HL-60 (cell line): Measurements from ENCODE around the gene SLC12A3.
A peak's percentile ranks its signal among the peaks of the same experiment; 100 is the strongest.

ENCODE experiments used
- DNase-seq, 2 experiments: peaks; one replicate each; pipeline ENCODE4 v3.0.0-alpha.2; 2010 to 2020; ENCODE audit warnings: low read depth in 1 of 2, low spot score in 1 of 2
- H3K27ac ChIP-seq: fragments of 250-450 bp; sonication (Bioruptor Pico); replicated peaks from 2 replicates; pipeline ENCODE4 v1.5.1; 2020; ENCODE audit warnings: mild to moderate bottlenecking, moderate library complexity
- H3K27me3 ChIP-seq: fragments of 250-450 bp; sonication (Bioruptor Pico); 2 replicates; pipeline ENCODE4 v1.5.1; 2021; ENCODE audit warnings: mild to moderate bottlenecking, moderate library complexity; ENCODE audit not compliant: insufficient read depth, poor library complexity, severe bottlenecking
- H3K4me3 ChIP-seq: replicated peaks from 2 replicates; pipeline ENCODE4 v1.5.1; 2011; ENCODE audit warnings: mild to moderate bottlenecking, control low read depth, low read length; ENCODE audit not compliant: insufficient read depth
- GABPA ChIP-seq: IDR thresholded peaks from 2 replicates; pipeline ENCODE4 v1.6.1; 2012; ENCODE audit warnings: low read depth
- POLR2AphosphoS5 ChIP-seq: IDR thresholded peaks from 2 replicates; pipeline ENCODE4 v1.6.1; 2012; ENCODE audit warnings: low read depth
- SPI1 ChIP-seq: IDR thresholded peaks from 2 replicates; pipeline ENCODE4 v1.6.1; 2012; ENCODE audit warnings: low read depth, mild to moderate bottlenecking, borderline replicate concordance
- TF ChIP-seq, protein P1 (sequence below): IDR thresholded peaks from one replicate; pipeline ENCODE4 v1.5.1; 2011; ENCODE audit warnings: low read length, control low read depth, inconsistent platforms; ENCODE audit not compliant: insufficient read depth
- TF ChIP-seq, protein P2 (sequence below): IDR thresholded peaks from 2 replicates; pipeline ENCODE4 v1.6.1; 2012; ENCODE audit warnings: low read depth; ENCODE audit not compliant: insufficient replicate concordance

Gene SLC12A3

DNA sequence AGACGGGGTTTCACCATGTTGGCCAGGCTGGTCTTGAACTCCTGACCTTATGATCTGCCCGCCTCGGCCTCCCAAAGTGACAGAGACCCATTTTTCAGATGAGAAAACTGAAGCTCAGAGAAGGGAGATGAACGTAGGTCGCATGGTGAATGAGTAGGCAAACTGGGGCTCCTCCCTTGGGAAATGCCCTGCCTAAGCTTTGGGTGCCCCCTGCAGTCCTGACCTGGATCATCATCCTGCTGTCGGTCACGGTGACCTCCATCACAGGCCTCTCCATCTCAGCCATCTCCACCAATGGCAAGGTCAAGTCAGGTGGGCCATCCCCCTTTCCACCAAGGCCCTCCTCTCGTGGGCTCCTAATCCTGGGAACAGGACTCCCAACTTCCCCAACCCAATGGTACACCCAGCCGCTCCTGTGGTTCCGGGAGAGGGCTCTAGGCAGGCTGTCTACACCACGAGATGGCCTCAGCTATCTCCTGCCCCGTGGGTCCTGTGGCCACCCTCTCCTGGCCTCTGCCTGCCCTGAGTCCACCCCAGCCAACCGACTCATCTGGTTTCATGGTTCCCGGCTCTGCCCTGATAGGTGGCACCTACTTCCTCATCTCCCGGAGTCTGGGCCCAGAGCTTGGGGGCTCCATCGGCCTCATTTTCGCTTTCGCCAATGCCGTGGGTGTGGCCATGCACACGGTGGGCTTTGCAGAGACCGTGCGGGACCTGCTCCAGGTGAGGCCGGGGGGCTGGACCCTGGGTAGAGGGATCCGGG, 4.7 kb downstream of the SLC12A3 start:
- Histone ChIP-seq H3K27ac (no peak overlapping the region), H3K27me3 (no peaks in the 10 kb centered on the region), H3K4me3 (no peak overlapping the region)
- no peak for TF ChIP-seq POLR2AphosphoS5
- TF ChIP-seq, protein P1, sequence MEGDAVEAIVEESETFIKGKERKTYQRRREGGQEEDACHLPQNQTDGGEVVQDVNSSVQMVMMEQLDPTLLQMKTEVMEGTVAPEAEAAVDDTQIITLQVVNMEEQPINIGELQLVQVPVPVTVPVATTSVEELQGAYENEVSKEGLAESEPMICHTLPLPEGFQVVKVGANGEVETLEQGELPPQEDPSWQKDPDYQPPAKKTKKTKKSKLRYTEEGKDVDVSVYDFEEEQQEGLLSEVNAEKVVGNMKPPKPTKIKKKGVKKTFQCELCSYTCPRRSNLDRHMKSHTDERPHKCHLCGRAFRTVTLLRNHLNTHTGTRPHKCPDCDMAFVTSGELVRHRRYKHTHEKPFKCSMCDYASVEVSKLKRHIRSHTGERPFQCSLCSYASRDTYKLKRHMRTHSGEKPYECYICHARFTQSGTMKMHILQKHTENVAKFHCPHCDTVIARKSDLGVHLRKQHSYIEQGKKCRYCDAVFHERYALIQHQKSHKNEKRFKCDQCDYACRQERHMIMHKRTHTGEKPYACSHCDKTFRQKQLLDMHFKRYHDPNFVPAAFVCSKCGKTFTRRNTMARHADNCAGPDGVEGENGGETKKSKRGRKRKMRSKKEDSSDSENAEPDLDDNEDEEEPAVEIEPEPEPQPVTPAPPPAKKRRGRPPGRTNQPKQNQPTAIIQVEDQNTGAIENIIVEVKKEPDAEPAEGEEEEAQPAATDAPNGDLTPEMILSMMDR, result peak; percentile 28
- no peak for TF ChIP-seq SPI1
- no peak for TF ChIP-seq GABPA
- TF ChIP-seq, protein P2, sequence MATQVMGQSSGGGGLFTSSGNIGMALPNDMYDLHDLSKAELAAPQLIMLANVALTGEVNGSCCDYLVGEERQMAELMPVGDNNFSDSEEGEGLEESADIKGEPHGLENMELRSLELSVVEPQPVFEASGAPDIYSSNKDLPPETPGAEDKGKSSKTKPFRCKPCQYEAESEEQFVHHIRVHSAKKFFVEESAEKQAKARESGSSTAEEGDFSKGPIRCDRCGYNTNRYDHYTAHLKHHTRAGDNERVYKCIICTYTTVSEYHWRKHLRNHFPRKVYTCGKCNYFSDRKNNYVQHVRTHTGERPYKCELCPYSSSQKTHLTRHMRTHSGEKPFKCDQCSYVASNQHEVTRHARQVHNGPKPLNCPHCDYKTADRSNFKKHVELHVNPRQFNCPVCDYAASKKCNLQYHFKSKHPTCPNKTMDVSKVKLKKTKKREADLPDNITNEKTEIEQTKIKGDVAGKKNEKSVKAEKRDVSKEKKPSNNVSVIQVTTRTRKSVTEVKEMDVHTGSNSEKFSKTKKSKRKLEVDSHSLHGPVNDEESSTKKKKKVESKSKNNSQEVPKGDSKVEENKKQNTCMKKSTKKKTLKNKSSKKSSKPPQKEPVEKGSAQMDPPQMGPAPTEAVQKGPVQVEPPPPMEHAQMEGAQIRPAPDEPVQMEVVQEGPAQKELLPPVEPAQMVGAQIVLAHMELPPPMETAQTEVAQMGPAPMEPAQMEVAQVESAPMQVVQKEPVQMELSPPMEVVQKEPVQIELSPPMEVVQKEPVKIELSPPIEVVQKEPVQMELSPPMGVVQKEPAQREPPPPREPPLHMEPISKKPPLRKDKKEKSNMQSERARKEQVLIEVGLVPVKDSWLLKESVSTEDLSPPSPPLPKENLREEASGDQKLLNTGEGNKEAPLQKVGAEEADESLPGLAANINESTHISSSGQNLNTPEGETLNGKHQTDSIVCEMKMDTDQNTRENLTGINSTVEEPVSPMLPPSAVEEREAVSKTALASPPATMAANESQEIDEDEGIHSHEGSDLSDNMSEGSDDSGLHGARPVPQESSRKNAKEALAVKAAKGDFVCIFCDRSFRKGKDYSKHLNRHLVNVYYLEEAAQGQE, result no peak
- DNase-seq, result peak in 1 of 2 experiments; percentile 48

DNA sequence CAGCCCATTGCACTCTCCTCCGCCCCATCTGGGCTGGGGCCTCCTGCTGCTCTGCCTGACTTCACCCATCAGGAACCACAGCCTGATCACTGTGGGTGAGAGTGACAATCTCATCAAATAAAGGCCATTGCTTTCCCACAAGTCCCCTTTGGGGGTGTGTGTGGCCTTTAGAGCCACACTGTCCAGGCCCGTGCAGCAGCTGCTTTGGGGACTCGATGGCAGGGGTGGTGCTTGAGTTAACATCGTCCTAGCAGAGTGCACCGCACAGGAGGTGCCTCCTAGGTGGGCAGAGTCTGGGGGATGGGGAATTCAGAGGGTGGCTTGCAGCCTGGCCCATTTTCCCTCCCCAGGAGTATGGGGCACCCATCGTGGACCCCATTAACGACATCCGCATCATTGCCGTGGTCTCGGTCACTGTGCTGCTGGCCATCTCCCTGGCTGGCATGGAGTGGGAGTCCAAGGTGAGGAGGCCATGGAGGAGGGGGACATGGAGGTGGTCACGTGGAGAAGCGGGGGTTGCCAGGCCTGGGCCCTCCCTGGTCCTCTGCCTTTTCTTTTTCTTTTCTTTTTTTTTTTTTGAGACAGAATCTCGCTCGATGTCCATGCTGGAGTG, 5.4 kb downstream of the SLC12A3 start:
- TF ChIP-seq GABPA (no peak), POLR2AphosphoS5 (no peak), SPI1 (no peak)
- TF ChIP-seq, protein P1, result no peak
- TF ChIP-seq, protein P2, result no peak
- no peak overlapping the region for H3K4me3 ChIP-seq
- DNase-seq, result no peak
- H3K27ac ChIP-seq, result no peak overlapping the region
- no peaks in the 10 kb centered on the region for H3K27me3 ChIP-seq

DNA sequence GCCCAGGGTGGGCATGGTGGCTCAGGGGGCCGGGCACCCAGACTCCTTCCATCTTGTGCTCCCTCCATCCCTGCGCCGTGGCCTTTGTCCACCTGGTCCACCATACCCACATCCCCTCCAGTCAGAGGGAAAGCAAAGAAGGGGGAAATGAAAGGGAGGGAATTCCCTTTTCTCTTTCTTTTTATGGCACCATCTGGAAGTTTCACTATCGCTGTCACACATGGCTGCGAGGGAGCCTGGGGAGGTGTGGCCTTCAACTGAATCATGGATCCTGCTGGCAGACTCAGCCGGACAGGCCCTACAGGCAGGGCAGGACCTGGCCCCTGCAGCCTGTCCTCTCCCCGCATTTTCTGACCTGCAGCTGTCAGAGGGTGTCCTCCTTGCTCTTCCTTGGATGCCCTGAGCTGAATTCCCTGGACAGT, 6.2 kb downstream of the SLC12A3 start:
- TF ChIP-seq GABPA (no peak), SPI1 (no peak), POLR2AphosphoS5 (no peak)
- TF ChIP-seq, protein P2, result no peak
- TF ChIP-seq, protein P1, result no peak
- no peaks in the 10 kb centered on the region for H3K27me3 ChIP-seq
- H3K4me3 ChIP-seq, result no peak overlapping the region
- DNase-seq, result no peak
- no peak overlapping the region for H3K27ac ChIP-seq
